KMS-11 (cell line): ENCODE data around the gene RNH1.
"Not testable (repeated sequence)": the region's sequence is repeated elsewhere in the genome, so short reads cannot be mapped to it uniquely, and the experiment has no call there.

ENCODE experiments used
- H2AFZ ChIP-seq: fragments of 200-600 bp; sonication (generic); 2 replicates; pipeline ENCODE4 v1.6.1; 2016; ENCODE audit warnings: antibody characterized with exemption, mixed run types, low read depth
- H3K27ac ChIP-seq: fragments of 200-600 bp; sonication (generic); 2 replicates; pipeline ENCODE4 v1.6.1; 2016; ENCODE audit warnings: mild to moderate bottlenecking, mixed run types
- H3K27me3 ChIP-seq: fragments of 200-600 bp; sonication (generic); 2 replicates; pipeline ENCODE4 v1.6.1; 2017; ENCODE audit warnings: mild to moderate bottlenecking, low read depth, mixed run types, moderate library complexity; ENCODE audit not compliant: insufficient read depth
- H3K36me3 ChIP-seq: fragments of 200-600 bp; sonication (generic); 2 replicates; pipeline ENCODE4 v1.6.1; 2017; ENCODE audit warnings: mild to moderate bottlenecking, mixed run types; ENCODE audit not compliant: insufficient read depth
- H3K4me1 ChIP-seq: fragments of 200-600 bp; sonication (generic); 2 replicates; pipeline ENCODE4 v1.6.1; 2016; ENCODE audit warnings: mild to moderate bottlenecking, low read depth, mixed run types; ENCODE audit not compliant: poor library complexity, severe bottlenecking
- H3K4me2 ChIP-seq: fragments of 200-600 bp; sonication (generic); 2 replicates; pipeline ENCODE4 v1.7.0; 2016; ENCODE audit warnings: mild to moderate bottlenecking, mixed run types
- H3K4me3 ChIP-seq: fragments of 200-600 bp; sonication (generic); IDR thresholded peaks from 2 replicates; pipeline ENCODE4 v1.6.1; 2017; ENCODE audit warnings: low read depth, low read length, mixed read lengths; ENCODE audit not compliant: insufficient read depth
- H3K79me2 ChIP-seq: fragments of 200-600 bp; sonication (generic); 2 replicates; pipeline ENCODE4 v1.6.1; 2016; ENCODE audit warnings: low read depth, mixed run types; ENCODE audit not compliant: insufficient read depth
- H3K9ac ChIP-seq: fragments of 200-600 bp; sonication (generic); 2 replicates; pipeline ENCODE4 v1.6.1; 2016; ENCODE audit warnings: mild to moderate bottlenecking, mixed run types
- H4K20me1 ChIP-seq: fragments of 200-600 bp; sonication (generic); 2 replicates; pipeline ENCODE4 v1.6.1; 2016; ENCODE audit warnings: mild to moderate bottlenecking, mixed run types; ENCODE audit not compliant: insufficient read depth
- TF ChIP-seq, protein P1 (sequence below): fragments of 200-600 bp; sonication (generic); conservative IDR thresholded peaks from 2 replicates; pipeline ENCODE4 v1.6.1; 2017; ENCODE audit warnings: low read depth, mild to moderate bottlenecking, antibody characterized with exemption, low read length, moderate library complexity, mixed read lengths

RNH1 gene

DNA sequence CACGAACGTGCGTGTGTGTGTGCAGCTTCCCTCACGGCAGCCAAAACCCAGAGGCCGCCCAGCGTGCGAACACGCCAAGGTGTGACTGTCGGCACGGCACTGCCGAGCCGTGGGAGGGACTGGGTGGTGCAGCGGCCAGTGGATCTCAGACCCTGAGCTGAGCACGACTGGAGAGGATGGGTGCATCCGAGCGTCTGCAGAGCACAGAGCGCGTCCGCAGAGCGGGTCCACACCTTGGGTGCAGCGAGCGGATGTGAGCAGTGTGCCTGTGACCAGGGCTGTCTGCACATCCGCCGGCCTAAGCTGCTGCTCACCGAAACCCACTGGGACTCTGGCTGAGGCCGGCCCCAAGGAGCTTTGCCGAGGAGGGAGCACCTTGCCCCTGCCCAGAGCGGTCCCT, 34.2 kb downstream of the RNH1 start:
- TF ChIP-seq, protein P1, sequence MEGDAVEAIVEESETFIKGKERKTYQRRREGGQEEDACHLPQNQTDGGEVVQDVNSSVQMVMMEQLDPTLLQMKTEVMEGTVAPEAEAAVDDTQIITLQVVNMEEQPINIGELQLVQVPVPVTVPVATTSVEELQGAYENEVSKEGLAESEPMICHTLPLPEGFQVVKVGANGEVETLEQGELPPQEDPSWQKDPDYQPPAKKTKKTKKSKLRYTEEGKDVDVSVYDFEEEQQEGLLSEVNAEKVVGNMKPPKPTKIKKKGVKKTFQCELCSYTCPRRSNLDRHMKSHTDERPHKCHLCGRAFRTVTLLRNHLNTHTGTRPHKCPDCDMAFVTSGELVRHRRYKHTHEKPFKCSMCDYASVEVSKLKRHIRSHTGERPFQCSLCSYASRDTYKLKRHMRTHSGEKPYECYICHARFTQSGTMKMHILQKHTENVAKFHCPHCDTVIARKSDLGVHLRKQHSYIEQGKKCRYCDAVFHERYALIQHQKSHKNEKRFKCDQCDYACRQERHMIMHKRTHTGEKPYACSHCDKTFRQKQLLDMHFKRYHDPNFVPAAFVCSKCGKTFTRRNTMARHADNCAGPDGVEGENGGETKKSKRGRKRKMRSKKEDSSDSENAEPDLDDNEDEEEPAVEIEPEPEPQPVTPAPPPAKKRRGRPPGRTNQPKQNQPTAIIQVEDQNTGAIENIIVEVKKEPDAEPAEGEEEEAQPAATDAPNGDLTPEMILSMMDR = no peak
- Histone ChIP-seq H3K27ac (no peak overlapping the region), H3K4me1 (no peaks in the 10 kb centered on the region), H3K79me2 (no peaks in the 10 kb centered on the region), H3K4me2 (no peak overlapping the region), H2AFZ (no peak overlapping the region), H3K36me3 (no peaks in the 10 kb centered on the region), H4K20me1 (no peaks in the 10 kb centered on the region), H3K27me3 (no peaks in the 10 kb centered on the region), H3K9ac (no peak overlapping the region), H3K4me3 (no peak overlapping the region)

DNA sequence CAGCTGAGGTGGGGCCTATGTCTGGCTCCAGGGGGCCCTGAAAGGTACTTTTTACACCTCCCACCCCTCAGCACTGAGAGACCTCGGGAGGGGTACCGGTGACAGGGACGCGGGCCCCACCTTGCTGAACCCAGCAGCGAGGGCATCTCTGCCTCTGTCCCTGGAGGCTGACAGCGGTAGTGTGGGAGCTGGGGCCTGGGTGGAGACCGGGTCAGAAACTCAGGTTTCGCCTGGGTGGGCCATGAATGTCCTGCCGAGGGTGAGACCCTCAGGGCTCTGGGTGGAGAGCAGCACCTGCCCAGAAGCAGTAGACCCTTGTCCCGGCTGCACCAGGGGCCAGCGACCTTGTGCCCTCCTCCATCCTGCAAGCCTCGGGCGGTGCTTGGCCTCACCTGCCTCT, 34.8 kb downstream of the RNH1 start:
- Histone ChIP-seq H3K36me3 (no peaks in the 10 kb centered on the region), H3K27ac (no peak overlapping the region)

DNA sequence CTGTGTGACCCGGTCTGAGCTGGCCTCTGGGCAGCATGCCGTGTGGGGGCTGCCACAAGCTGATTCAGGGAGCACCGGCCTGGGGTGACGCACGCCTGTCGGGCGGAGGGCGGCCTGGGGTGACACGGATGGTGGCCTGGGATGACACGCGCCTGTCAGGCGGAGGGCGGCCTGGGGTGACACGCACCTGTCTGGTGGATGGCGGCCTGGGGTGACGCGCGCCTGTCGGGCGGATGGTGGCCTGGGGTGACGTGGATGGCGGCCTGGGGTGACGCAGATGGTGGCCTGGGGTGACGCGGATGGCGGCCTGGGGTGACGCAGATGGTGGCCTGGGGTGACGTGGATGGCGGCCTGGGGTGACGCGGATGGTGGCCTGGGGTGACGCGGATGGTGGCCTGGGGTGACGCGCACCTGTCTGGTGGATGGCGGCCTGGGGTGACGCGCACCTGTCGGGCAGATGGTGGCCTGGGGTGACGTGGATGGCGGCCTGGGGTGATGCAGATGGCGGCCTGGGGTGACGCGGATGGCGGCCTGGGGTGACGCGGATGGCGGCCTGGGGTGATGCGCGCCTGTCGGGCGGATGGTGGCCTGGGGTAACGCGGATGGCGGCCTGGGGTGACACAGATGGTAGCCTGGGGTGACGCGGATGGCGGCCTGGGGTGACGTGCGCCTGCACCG, 35.4 kb downstream of the RNH1 start:
- TF ChIP-seq, protein P1 = no peak
- no peak overlapping the region for H3K4me2 ChIP-seq
- H3K4me3 ChIP-seq = no peak overlapping the region
- H3K4me1 ChIP-seq = no peaks in the 10 kb centered on the region
- H2AFZ ChIP-seq = no peak overlapping the region
- no peaks in the 10 kb centered on the region for H3K79me2 ChIP-seq
- H3K27me3 ChIP-seq = no peaks in the 10 kb centered on the region
- H3K27ac ChIP-seq = no peak overlapping the region
- no peak overlapping the region for H3K9ac ChIP-seq
- H4K20me1 ChIP-seq = no peaks in the 10 kb centered on the region
- no peaks in the 10 kb centered on the region for H3K36me3 ChIP-seq

More for the DNA sequence above, 34.8 kb downstream of the RNH1 start:
- H4K20me1 ChIP-seq = no peaks in the 10 kb centered on the region
- H3K9ac ChIP-seq = no peak overlapping the region
- no peak overlapping the region for H3K4me3 ChIP-seq
- no peaks in the 10 kb centered on the region for H3K27me3 ChIP-seq
- H2AFZ ChIP-seq = no peak overlapping the region
- H3K4me1 ChIP-seq = no peaks in the 10 kb centered on the region
- no peak overlapping the region for H3K4me2 ChIP-seq
- no peaks in the 10 kb centered on the region for H3K79me2 ChIP-seq
- TF ChIP-seq, protein P1 = no peak

DNA sequence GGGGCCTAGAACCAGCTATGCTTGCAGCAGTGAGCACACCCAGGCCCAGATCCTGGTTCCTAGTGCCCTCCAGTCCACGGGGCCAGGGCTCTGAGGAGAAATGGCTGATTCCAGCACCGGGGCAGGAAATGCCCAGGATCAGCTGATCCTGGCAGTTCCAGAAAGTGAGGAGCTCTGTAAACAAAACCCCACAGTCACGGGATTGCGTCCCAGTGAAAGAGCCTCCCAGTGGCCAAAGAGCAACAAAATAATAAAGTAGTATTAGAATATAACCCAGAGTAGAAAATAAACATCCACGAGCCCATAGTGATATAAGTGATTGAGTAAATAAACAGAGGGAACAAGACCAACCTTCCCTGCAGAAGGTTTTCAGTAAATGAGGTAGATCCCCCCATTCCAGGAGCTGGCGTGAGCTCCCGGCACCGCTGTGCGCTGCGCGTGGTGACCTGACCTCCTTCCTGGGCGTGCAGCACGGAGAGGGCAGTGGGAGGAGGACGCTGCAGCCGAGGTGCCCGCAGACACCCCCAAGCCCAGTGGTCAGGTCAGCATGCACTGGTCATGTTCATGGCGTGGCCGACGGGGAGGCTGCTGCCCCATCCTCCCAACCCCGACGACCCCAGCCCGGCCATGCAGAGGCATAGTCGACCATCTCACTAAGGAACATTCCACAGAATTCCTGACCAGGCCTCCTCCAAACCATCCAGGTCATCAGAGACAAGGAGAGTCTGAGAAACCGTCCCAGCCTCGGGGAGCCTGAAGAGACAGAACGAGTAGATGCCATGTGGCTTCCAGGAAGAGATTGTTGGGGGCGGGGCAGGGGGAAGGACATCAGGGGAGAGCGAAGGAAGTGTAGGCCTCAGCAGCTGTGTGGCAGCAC, 37.1 kb downstream of the RNH1 start:
- Histone ChIP-seq H3K36me3 (no peaks in the 10 kb centered on the region), H3K79me2 (no peaks in the 10 kb centered on the region), H4K20me1 (no peaks in the 10 kb centered on the region), H3K4me2 (no peak overlapping the region), H3K27me3 (no peaks in the 10 kb centered on the region), H3K9ac (no peak overlapping the region), H3K27ac (no peak overlapping the region), H2AFZ (no peak overlapping the region), H3K4me3 (no peak overlapping the region), H3K4me1 (no peaks in the 10 kb centered on the region)
- TF ChIP-seq, protein P1 = no peak

DNA sequence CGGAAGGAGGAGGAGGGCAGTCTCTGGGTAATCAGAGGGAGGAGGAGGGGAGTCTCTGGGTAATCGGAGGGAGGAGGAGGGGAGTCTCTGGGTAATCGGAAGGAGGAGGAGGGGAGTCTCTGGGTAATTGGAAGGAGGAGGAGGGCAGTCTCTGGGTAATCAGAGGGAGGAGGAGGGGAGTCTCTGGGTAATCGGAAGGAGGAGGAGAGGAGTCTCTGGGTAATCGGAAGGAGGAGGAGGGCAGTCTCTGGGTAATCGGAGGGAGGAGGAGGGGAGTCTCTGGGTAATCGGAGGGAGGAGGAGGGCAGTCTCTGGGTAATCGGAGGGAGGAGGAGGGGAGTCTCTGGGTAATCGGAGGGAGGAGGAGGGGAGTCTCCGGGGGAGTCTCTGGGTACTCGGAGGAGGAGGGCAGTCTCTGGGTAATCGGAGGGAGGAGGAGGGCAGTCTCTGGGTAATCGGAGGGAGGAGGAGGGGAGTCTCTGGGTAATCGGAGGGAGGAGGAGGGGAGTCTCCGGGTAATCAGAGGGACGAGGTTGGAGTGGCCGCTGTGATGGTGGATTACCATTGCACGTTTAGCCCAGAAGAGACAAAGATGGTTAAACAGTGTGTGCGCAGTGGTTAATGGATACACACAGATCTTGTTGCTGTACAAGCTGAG, 37.9 kb downstream of the RNH1 start:
- not testable (repeated sequence) for H2AFZ ChIP-seq, H3K4me3 ChIP-seq, H3K36me3 ChIP-seq, H3K27me3 ChIP-seq, H3K79me2 ChIP-seq, H3K9ac ChIP-seq, H3K4me2 ChIP-seq, H3K4me1 ChIP-seq, H3K27ac ChIP-seq, H4K20me1 ChIP-seq
